ENCODE data around the gene SLC39A11.

Gene SLC39A11

DNA sequence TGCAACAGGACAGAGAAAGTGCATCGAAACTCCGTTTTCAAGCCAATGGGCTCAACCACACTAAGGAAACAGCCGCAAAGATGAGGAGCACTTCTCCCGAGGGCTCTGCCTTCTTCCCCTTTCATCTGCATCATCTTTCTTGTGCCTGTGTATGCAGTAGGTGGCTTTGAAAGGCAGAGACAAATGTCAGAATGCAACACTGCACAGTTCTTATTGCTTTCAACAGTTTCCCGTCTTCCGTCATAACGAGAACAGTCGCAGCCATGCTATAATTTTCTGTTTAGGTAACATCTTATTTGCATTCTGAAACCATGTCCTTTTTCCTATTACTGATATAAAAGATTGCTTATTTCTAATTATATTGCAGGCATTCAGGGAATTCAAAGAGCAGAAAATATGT lies 205.2 kb downstream of the SLC39A11 start:
- no peak for DNase-seq (ENCODE audit: low read depth, low spot score)
- TF ChIP-seq, protein P1, sequence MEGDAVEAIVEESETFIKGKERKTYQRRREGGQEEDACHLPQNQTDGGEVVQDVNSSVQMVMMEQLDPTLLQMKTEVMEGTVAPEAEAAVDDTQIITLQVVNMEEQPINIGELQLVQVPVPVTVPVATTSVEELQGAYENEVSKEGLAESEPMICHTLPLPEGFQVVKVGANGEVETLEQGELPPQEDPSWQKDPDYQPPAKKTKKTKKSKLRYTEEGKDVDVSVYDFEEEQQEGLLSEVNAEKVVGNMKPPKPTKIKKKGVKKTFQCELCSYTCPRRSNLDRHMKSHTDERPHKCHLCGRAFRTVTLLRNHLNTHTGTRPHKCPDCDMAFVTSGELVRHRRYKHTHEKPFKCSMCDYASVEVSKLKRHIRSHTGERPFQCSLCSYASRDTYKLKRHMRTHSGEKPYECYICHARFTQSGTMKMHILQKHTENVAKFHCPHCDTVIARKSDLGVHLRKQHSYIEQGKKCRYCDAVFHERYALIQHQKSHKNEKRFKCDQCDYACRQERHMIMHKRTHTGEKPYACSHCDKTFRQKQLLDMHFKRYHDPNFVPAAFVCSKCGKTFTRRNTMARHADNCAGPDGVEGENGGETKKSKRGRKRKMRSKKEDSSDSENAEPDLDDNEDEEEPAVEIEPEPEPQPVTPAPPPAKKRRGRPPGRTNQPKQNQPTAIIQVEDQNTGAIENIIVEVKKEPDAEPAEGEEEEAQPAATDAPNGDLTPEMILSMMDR (IDR thresholded peaks at IDR 0.05; ENCODE audit: low read depth, low read length): no peak
- in situ Hi-C loops (cut with HindIII; ENCODE audit: low sequenced_read_pairs): no loop called here
- H3K4me3 ChIP-seq (ENCODE audit: low read depth, low read length): no peak overlapping the region

DNA sequence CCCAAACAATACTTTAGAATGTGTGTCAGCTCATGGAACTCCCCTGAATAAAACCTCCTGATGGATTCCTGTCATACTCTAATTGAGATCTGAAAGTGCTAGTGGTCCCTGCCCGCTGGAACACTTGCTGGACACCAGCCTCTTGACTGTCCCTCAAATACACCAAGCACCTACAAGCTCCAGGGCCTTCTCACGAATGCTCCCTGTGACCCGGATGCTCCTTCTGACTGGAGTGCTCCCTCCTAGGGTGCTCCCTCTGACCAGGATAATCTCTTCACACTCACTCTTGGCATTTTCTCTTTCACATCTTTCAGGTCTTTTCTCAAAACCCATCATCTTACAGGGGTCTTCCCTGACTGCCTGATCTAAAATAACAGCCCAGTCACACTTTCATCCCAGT lies 205.9 kb downstream of the SLC39A11 start:
- no peak overlapping the region for H3K4me3 ChIP-seq (ENCODE audit: low read depth, low read length)
- in situ Hi-C loops (cut with HindIII; ENCODE audit: low sequenced_read_pairs): no loop called here
- DNase-seq (ENCODE audit: low read depth, low spot score): no peak
- TF ChIP-seq, protein P1 (IDR thresholded peaks at IDR 0.05; ENCODE audit: low read depth, low read length): no peak

DNA sequence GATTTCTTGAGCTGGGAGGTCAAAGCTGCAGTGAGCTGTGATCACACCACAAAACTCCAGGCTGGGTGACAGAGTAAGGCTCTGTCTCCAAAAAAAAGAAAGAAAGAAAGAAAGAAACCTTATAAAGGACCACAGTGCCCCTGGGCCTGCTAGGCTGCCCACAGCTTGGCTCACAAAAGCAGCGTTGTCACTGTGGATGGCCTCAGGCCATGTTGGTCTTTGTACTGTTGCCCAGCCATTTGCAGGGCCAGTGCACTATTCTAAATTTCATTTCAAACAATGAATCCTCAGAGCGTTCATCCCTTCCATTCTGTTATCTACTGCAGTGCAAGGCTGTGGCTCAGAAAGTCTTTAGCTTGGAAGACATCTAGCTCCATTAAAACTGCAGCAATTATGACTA lies 208.4 kb downstream of the SLC39A11 start:
- in situ Hi-C loops (cut with HindIII; ENCODE audit: low sequenced_read_pairs): no loop called here
- DNase-seq (ENCODE audit: low read depth, low spot score): no peak

DNA sequence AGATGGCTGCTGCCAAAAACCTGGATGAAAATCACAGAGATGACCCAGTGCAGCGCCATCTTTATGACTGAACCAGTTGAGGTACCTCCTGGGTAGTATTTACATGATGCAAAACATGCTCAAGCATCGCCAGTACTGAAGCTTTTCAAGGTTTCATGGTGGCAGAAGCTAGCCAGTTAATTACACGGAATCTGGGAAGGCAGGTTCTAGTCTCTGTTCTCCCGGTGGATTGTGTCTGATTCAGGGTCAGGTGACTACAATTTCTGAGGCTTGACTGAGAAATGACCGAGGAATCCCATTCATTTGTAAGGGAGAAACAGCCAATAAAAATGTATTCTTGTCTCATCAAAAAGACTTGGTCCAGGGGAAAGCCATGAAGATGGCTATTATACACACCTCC lies 209.1 kb downstream of the SLC39A11 start:
- no peak overlapping the region for H3K4me3 ChIP-seq (ENCODE audit: low read depth, low read length)
- TF ChIP-seq, protein P1 (IDR thresholded peaks at IDR 0.05; ENCODE audit: low read depth, low read length): no peak
- in situ Hi-C loops (cut with HindIII; ENCODE audit: low sequenced_read_pairs): no loop called here
- no peak for DNase-seq (ENCODE audit: low read depth, low spot score)

More for the DNA sequence above, 208.4 kb downstream of the SLC39A11 start:
- no peak overlapping the region for H3K4me3 ChIP-seq (ENCODE audit: low read depth, low read length)
- TF ChIP-seq, protein P1 (IDR thresholded peaks at IDR 0.05; ENCODE audit: low read depth, low read length): no peak

DNA sequence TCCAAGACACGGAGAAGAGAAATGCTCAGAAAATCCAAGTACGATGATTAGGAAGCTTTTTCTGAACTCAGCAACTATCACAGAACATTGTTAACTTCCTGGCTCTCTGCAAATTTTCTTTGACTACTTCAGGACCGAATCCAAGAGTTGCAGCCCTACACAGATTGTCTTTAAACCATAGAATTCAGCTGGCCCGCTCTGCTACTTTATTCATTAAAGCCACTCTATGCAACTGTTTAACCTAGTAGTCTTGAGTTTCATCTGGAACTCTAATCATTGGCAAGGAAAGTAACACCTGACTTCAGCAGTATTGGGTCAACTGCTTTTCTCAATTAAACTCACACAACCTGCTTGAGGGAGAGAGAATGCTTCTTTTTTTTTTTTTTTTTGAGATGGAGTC lies 210.1 kb downstream of the SLC39A11 start:
- TF ChIP-seq, protein P1 (IDR thresholded peaks at IDR 0.05; ENCODE audit: low read depth, low read length): no peak
- H3K4me3 ChIP-seq (ENCODE audit: low read depth, low read length): no peak overlapping the region
- in situ Hi-C loops (cut with HindIII; ENCODE audit: low sequenced_read_pairs): no loop called here
- no peak for DNase-seq (ENCODE audit: low read depth, low spot score)

DNA sequence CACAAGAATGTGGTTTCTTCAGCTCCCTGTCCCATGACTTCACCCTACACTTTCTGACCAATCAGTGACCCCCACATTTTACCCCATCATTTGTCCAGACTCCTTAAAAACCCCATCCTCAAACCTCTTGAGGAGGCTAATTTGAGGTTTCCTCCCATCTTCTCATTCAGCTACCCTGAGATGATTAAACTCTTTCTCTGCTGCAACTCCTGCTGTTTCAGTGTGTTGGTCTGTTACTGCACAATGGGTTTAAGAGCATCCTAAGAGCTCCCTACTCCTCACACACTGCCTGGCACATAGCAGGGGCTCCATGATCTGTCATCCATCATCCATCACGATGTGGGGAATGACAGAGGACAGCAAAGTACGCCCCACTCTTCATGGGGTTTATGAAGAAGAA lies 212.6 kb downstream of the SLC39A11 start:
- TF ChIP-seq, protein P1 (IDR thresholded peaks at IDR 0.05; ENCODE audit: low read depth, low read length): no peak
- H3K4me3 ChIP-seq (ENCODE audit: low read depth, low read length): no peak overlapping the region
- no peak for DNase-seq (ENCODE audit: low read depth, low spot score)
- in situ Hi-C loops (cut with HindIII; ENCODE audit: low sequenced_read_pairs): no loop called here

Measured in astrocyte of the spinal cord (primary cell).